Vagina (tissue), 2 donors: ENCODE results near the gene PLEKHG3. TPM values are rescaled to one million over a fixed set of nuclear protein-coding genes. Genes with fewer than 3 reads are reported as not detected.

Experiments used
- DNase-seq, 2 donors: peaks; one replicate each; pipeline ENCODE4 v3.0.0-alpha.2; 2017; ENCODE audit errors: extremely low spot score in 2 of 2
- H3K27ac ChIP-seq: fragments of 200-600 bp; sonication (generic); one replicate; pipeline ENCODE4 v1.5.1; 2019
- H3K27me3 ChIP-seq: fragments of 200-600 bp; sonication (generic); one replicate; pipeline ENCODE4 v1.5.1; 2019
- H3K36me3 ChIP-seq, 2 donors: fragments of 200-600 bp; sonication (generic); one replicate each; pipeline ENCODE4 v1.5.1; 2017 to 2019
- H3K4me1 ChIP-seq: fragments of 200-600 bp; sonication (generic); one replicate; pipeline ENCODE4 v1.5.1; 2019
- H3K4me3 ChIP-seq, 2 donors: fragments of 200-600 bp; sonication (generic); 1 replicate in 1 of 2; 2 replicates in 1 of 2; pipeline ENCODE4 v1.5.1; 2016 to 2019
- H3K9me3 ChIP-seq: fragments of 200-600 bp; sonication (generic); one replicate; pipeline ENCODE4 v1.5.1; 2019
- CTCF ChIP-seq, 3 experiments: fragments of 450-650 bp in 2 of 3; fragments of 200-600 bp in 1 of 3; sonication (generic) in 1 of 3; IDR thresholded peaks; one replicate each; pipeline ENCODE4 v1.5.1; 2017 to 2019; ENCODE audit warnings: antibody characterized with exemption in 3 of 3, mild to moderate bottlenecking in 2 of 3, moderate library complexity in 2 of 3
- POLR2A ChIP-seq, 2 donors: fragments of 450-650 bp; IDR thresholded peaks; one replicate each; pipeline ENCODE4 v1.6.1; 2017; ENCODE audit warnings: antibody characterized with exemption in 2 of 2, mild to moderate bottlenecking in 2 of 2, moderate library complexity in 2 of 2
- POLR2AphosphoS5 ChIP-seq, 2 donors: sonication (generic); formaldehyde crosslinking; IDR thresholded peaks; one replicate each; pipeline ENCODE4 v1.9.0; 2017; ENCODE audit warnings: antibody characterized with exemption in 2 of 2, mild to moderate bottlenecking in 2 of 2, low read depth in 1 of 2; ENCODE audit not compliant: insufficient read depth in 1 of 2
- intact Hi-C: fragments of 100-400 bp; cut with DNase I; formaldehyde crosslinking; loops from one replicate; pipeline ENCODE4 v1.15.1; 2023
- total RNA-seq: library from RNA; depleted of rRNA; stranded (reverse); fragments of >200 nt; gene quantifications from one replicate; pipeline ENCODE4 v1.2.3, GENCODE V29; 2016

PLEKHG3 gene
- total RNA-seq, 1 donor from 2014 or later, result 50.1 TPM

- H3K27ac ChIP-seq, result no peak overlapping the region
- peaks cover 0 to 24% of the 10 kb centered on the region in 2 donors for H3K36me3 ChIP-seq
- H3K9me3 ChIP-seq, result no peaks in the 10 kb centered on the region
- no peak overlapping the region for H3K4me3 ChIP-seq
- peaks cover 32% of the 10 kb centered on the region for H3K4me1 ChIP-seq
- intact Hi-C loops, result no loop called here
- TF ChIP-seq POLR2A (IDR thresholded peaks at IDR 0.05), result no peak
- TF ChIP-seq POLR2AphosphoS5 (IDR thresholded peaks at IDR 0.05; ENCODE audit: insufficient read depth in 1 of 2, low read depth in 1 of 2), result no peak
- TF ChIP-seq CTCF (IDR thresholded peaks at IDR 0.05), result no peak
- no peak for DNase-seq
- H3K27me3 ChIP-seq, result no peaks in the 10 kb centered on the region
Measured at GRCh38 chr14:64728856-64729255, 24.6 kb downstream of the PLEKHG3 start.

- Histone ChIP-seq H3K9me3 (no peaks in the 10 kb centered on the region), H3K4me3 (no peak overlapping the region), H3K4me1 (peaks cover 26% of the 10 kb centered on the region), H3K27me3 (no peaks in the 10 kb centered on the region), H3K27ac (no peak overlapping the region), H3K36me3 (peaks cover 0 to 24% of the 10 kb centered on the region in 2 donors)
- no peak for TF ChIP-seq CTCF (IDR thresholded peaks at IDR 0.05)
- no peak for TF ChIP-seq POLR2A (IDR thresholded peaks at IDR 0.05)
- TF ChIP-seq POLR2AphosphoS5 (IDR thresholded peaks at IDR 0.05; ENCODE audit: insufficient read depth in 1 of 2, low read depth in 1 of 2), result no peak
- DNase-seq, result no peak
- intact Hi-C loops, result no loop called here
Measured at GRCh38 chr14:64729386-64730060, 25.3 kb downstream of the PLEKHG3 start.

- Histone ChIP-seq H3K4me1 (peaks cover 20% of the 10 kb centered on the region), H3K4me3 (no peak overlapping the region), H3K27ac (no peak overlapping the region), H3K36me3 (peaks cover 0 to 24% of the 10 kb centered on the region in 2 donors), H3K9me3 (no peaks in the 10 kb centered on the region), H3K27me3 (no peaks in the 10 kb centered on the region)
- intact Hi-C loops, result no loop called here
- TF ChIP-seq CTCF (IDR thresholded peaks at IDR 0.05) (no peak), POLR2A (IDR thresholded peaks at IDR 0.05) (no peak), POLR2AphosphoS5 (IDR thresholded peaks at IDR 0.05; ENCODE audit: insufficient read depth in 1 of 2, low read depth in 1 of 2) (no peak)
- no peak for DNase-seq
Measured at GRCh38 chr14:64730061-64730440, 25.8 kb downstream of the PLEKHG3 start.

GRCh38 chr14:64730681-64731080 lies 26.5 kb downstream of the PLEKHG3 start:
- Histone ChIP-seq H3K9me3 (no peaks in the 10 kb centered on the region), H3K4me1 (peaks cover 14% of the 10 kb centered on the region), H3K36me3 (peaks cover 0 to 24% of the 10 kb centered on the region in 2 donors), H3K27me3 (no peaks in the 10 kb centered on the region), H3K27ac (no peak overlapping the region), H3K4me3 (no peak overlapping the region)
- intact Hi-C loops, result no loop called here
- TF ChIP-seq POLR2AphosphoS5 (IDR thresholded peaks at IDR 0.05; ENCODE audit: insufficient read depth in 1 of 2, low read depth in 1 of 2), result no peak
- TF ChIP-seq CTCF (IDR thresholded peaks at IDR 0.05), result no peak
- TF ChIP-seq POLR2A (IDR thresholded peaks at IDR 0.05), result no peak
- DNase-seq, result no peak

- Histone ChIP-seq H3K9me3 (no peaks in the 10 kb centered on the region), H3K36me3 (peaks cover 0 to 24% of the 10 kb centered on the region in 2 donors), H3K27me3 (no peaks in the 10 kb centered on the region), H3K4me3 (no peak overlapping the region), H3K27ac (no peak overlapping the region), H3K4me1 (peaks cover 9% of the 10 kb centered on the region)
- no peak for DNase-seq
- intact Hi-C loops, result no loop called here
- TF ChIP-seq POLR2A (IDR thresholded peaks at IDR 0.05) (no peak), CTCF (IDR thresholded peaks at IDR 0.05) (no peak), POLR2AphosphoS5 (IDR thresholded peaks at IDR 0.05; ENCODE audit: insufficient read depth in 1 of 2, low read depth in 1 of 2) (no peak)
Measured at GRCh38 chr14:64731141-64731581, 26.9 kb downstream of the PLEKHG3 start.
